ENCODE results near the gene DNMT3A. TPM values are rescaled to one million over a fixed set of nuclear protein-coding genes. Genes with fewer than 3 reads are reported as not detected.

DNMT3A gene
- total RNA-seq, 3 donors from 2014 or later (not counting 1 experiment from before 2014, with no cell fraction given), result 36.3 to 60.7 (median 45.2) TPM

DNA sequence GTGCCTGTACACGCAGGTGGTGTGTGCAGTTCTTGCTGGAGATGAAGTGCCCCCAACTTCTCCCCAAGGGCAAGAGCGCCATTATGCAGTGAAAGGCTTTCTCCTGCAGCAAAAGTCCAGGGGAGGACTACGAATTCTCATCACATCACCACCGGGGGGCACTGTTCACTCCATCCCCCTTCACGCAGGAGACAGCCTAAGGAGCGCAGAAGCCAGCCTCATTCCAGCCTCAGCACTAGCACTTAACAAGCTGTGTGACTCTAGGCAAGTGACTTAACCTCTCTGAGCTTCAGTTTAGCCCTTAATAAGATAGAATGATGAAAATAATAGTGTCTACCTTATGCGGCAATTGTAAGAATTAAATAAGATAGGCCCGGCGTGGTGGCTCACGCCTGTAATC is 32.3 kb downstream of the DNMT3A start:
- Mint-ChIP-seq H3K27me3 (ENCODE audit: low read depth in 2 of 2) (no peaks in the 10 kb centered on the region), H3K4me3 (no peak overlapping the region), H3K9me3 (no peaks in the 10 kb centered on the region), H3K4me1 (peaks cover 31 to 52% of the 10 kb centered on the region in 2 donors), H3K36me3 (no peaks in the 10 kb centered on the region), H3K27ac (no peak overlapping the region)
- H3K27ac ChIP-seq (ENCODE audit: low read length), result no peak overlapping the region
- no peak overlapping the region for H3K4me3 ChIP-seq (ENCODE audit: low read length)
- no peaks in the 10 kb centered on the region for H3K27me3 ChIP-seq (ENCODE audit: control insufficient read depth, insufficient read depth, low read length)
- TF ChIP-seq, protein P1, sequence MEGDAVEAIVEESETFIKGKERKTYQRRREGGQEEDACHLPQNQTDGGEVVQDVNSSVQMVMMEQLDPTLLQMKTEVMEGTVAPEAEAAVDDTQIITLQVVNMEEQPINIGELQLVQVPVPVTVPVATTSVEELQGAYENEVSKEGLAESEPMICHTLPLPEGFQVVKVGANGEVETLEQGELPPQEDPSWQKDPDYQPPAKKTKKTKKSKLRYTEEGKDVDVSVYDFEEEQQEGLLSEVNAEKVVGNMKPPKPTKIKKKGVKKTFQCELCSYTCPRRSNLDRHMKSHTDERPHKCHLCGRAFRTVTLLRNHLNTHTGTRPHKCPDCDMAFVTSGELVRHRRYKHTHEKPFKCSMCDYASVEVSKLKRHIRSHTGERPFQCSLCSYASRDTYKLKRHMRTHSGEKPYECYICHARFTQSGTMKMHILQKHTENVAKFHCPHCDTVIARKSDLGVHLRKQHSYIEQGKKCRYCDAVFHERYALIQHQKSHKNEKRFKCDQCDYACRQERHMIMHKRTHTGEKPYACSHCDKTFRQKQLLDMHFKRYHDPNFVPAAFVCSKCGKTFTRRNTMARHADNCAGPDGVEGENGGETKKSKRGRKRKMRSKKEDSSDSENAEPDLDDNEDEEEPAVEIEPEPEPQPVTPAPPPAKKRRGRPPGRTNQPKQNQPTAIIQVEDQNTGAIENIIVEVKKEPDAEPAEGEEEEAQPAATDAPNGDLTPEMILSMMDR (IDR thresholded peaks at IDR 0.05), result peak; percentile 47
- WGBS (ENCODE audit: insufficient coverage), result 70% methylated on average over 10 of the region's 10 CpGs
- intact Hi-C loops (cut with micrococcal nuclease), result loop anchor here (5.0 kb wide), 2 partner anchors 33 to 37 kb away; partner anchors contain the start of gene DNMT3A
- no peaks in the 10 kb centered on the region for H3K9me3 ChIP-seq (ENCODE audit: control insufficient read depth, insufficient read depth, low read length)
- H3K36me3 ChIP-seq (ENCODE audit: control insufficient read depth, insufficient read depth, low read length), result peaks cover 17% of the 10 kb centered on the region
- peak; percentile 59 to 82 for DNase-seq
- H3K4me1 ChIP-seq (ENCODE audit: control insufficient read depth, insufficient read depth, low read length), result peaks cover 64% of the 10 kb centered on the region
- ATAC-seq, result peak in 2 of 3 donors; percentile 20 to 27

DNA sequence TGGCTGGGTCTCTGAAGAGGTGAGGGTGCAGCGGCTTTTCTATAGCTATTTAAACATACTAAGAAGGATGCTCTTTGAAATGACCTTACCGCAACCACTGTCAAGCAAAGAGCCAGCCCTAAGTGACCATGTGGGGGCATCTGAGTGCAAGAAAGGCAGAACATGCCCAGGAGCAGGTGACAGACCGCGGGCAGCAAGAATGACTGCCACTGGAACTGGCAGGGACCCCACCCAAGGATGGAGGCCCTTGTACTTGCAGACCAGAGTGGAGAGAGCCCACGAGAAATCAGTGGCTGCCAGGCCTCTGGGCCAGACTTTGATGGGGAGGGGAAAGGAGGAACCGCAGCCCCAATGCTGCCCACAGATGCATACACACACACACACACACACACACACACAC is 33.1 kb downstream of the DNMT3A start:
- H3K4me3 Mint-ChIP-seq, result no peak overlapping the region
- Histone ChIP-seq H3K27me3 (ENCODE audit: control insufficient read depth, insufficient read depth, low read length) (no peaks in the 10 kb centered on the region), H3K4me1 (ENCODE audit: control insufficient read depth, insufficient read depth, low read length) (peaks cover 64% of the 10 kb centered on the region), H3K4me3 (ENCODE audit: low read length) (no peak overlapping the region), H3K9me3 (ENCODE audit: control insufficient read depth, insufficient read depth, low read length) (no peaks in the 10 kb centered on the region), H3K27ac (ENCODE audit: low read length) (no peak overlapping the region), H3K36me3 (ENCODE audit: control insufficient read depth, insufficient read depth, low read length) (peaks cover 16% of the 10 kb centered on the region)
- H3K36me3 Mint-ChIP-seq, result no peaks in the 10 kb centered on the region
- DNase-seq (no peak), ATAC-seq (no peak)
- H3K9me3 Mint-ChIP-seq, result no peaks in the 10 kb centered on the region
- no peaks in the 10 kb centered on the region for H3K27me3 Mint-ChIP-seq (ENCODE audit: low read depth in 2 of 2)
- 100% methylated on average over 4 of the region's 6 CpGs for WGBS (ENCODE audit: insufficient coverage)
- TF ChIP-seq, protein P1 (IDR thresholded peaks at IDR 0.05), result no peak
- peaks cover 39 to 50% of the 10 kb centered on the region in 2 donors for H3K4me1 Mint-ChIP-seq
- peak overlapping the region; percentile 52 to 59 for H3K27ac Mint-ChIP-seq
- intact Hi-C loops (cut with micrococcal nuclease), result loop anchor here (5.0 kb wide), 2 partner anchors 34 to 36 kb away; partner anchors contain the start of gene DNMT3A

DNA sequence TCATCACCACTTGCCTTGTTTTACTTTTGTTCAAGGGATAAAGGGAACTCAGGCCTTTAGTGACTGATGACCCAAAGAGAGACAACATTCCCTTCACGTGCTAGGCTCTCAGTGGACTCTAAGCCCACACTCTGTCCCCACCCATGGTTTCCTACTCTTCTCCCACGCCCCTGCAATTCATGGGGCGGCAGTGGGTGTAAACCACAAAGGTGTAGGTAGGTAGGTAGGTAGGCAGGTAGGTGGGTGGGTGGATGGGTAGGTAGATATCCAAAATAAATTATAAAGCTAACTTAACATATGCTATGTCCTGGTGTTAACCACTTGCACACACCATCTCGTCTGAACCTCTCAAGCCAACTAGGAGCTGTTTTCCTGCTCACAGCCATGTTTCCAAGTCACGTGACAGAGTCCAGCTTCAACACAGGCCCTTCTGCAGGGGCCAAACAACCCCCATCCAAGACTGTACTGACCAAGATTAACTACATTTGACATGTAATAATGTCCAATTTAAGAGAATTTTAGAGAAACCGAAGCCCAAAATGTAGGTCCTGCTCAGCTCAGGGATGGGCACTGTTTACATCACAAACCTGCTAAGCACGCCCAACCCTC is 33.7 kb downstream of the DNMT3A start:
- H3K27me3 Mint-ChIP-seq (ENCODE audit: low read depth in 2 of 2), result no peaks in the 10 kb centered on the region
- TF ChIP-seq, protein P1 (IDR thresholded peaks at IDR 0.05), result no peak
- 87% methylated on average over 5 of the region's 7 CpGs for WGBS (ENCODE audit: insufficient coverage)
- Histone ChIP-seq H3K27me3 (ENCODE audit: control insufficient read depth, insufficient read depth, low read length) (no peaks in the 10 kb centered on the region), H3K4me1 (ENCODE audit: control insufficient read depth, insufficient read depth, low read length) (peaks cover 64% of the 10 kb centered on the region), H3K9me3 (ENCODE audit: control insufficient read depth, insufficient read depth, low read length) (no peaks in the 10 kb centered on the region), H3K36me3 (ENCODE audit: control insufficient read depth, insufficient read depth, low read length) (peaks cover 12% of the 10 kb centered on the region), H3K27ac (ENCODE audit: low read length) (no peak overlapping the region), H3K4me3 (ENCODE audit: low read length) (no peak overlapping the region)
- no peak overlapping the region for H3K4me3 Mint-ChIP-seq
- no peaks in the 10 kb centered on the region for H3K9me3 Mint-ChIP-seq
- no peaks in the 10 kb centered on the region for H3K36me3 Mint-ChIP-seq
- intact Hi-C loops (cut with micrococcal nuclease), result loop anchor here (5.0 kb wide), 2 partner anchors 34 to 36 kb away; partner anchors contain the start of gene DNMT3A
- ATAC-seq (no peak), DNase-seq (no peak)
- peaks cover 43 to 54% of the 10 kb centered on the region in 2 donors for H3K4me1 Mint-ChIP-seq
- H3K27ac Mint-ChIP-seq, result peak overlapping the region; percentile 59 to 96

Measured in natural killer cell (primary cell).